NCI-H1105 (cell line): ENCODE measurements around the gene BSDC1.

Experiments used
- DNase-seq: peaks from one replicate; lab custom pipeline; 2025; lab: John Stamatoyannopoulos, UW

BSDC1 gene

DNA sequence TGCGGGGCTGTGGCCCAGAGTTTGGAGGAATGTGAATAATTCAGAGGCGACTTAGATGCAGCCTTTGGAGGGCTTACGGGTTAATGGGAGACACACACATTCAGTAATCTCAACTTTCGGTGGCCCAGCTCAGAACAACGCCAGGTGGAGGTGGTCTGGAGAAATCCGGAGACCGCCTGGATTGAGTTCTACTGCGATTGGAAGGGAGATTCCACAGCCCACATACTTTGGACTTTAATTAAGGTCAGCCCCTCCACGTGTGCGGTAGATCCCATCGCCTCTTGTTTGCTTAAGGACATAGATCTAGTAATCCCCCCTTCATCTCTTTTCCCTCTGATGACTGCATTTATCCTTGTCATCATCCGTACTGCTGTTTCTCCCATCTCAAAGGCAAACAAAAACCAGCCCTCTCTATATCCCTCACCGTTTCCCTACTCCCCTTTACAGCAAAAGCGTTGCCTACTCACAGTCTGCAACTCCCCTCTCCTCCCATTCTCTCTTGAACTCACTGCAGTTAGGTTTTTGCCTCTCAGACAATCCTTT lies 720 bp upstream of the BSDC1 start:
- peak; percentile 38 for DNase-seq

- peak; percentile 22 for DNase-seq
Observed at GRCh38 chr1:32393832-32394140, 455 bp downstream of the BSDC1 start.

GRCh38 chr1:32393136-32393535 lies 1.1 kb downstream of the BSDC1 start:
- no peak for DNase-seq

DNA sequence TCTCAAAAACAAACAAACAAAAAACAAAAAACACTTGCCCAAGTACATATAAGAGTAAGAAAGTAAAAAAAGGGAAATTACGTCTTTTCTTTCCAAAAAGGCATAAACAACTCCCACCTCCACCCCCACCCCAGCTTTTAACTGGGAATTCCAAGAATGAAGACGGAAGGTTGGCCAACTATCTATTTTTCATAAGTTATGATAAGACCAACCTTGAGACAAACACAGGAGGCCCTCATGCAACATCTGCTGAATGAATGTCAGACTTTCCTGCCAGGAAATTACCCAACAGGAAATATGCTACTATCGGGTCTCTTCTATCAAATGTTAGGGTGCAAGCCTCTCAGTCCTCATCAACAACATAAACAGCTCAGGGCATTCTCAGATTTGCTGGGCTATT lies 1.9 kb downstream of the BSDC1 start:
- DNase-seq = no peak

DNA sequence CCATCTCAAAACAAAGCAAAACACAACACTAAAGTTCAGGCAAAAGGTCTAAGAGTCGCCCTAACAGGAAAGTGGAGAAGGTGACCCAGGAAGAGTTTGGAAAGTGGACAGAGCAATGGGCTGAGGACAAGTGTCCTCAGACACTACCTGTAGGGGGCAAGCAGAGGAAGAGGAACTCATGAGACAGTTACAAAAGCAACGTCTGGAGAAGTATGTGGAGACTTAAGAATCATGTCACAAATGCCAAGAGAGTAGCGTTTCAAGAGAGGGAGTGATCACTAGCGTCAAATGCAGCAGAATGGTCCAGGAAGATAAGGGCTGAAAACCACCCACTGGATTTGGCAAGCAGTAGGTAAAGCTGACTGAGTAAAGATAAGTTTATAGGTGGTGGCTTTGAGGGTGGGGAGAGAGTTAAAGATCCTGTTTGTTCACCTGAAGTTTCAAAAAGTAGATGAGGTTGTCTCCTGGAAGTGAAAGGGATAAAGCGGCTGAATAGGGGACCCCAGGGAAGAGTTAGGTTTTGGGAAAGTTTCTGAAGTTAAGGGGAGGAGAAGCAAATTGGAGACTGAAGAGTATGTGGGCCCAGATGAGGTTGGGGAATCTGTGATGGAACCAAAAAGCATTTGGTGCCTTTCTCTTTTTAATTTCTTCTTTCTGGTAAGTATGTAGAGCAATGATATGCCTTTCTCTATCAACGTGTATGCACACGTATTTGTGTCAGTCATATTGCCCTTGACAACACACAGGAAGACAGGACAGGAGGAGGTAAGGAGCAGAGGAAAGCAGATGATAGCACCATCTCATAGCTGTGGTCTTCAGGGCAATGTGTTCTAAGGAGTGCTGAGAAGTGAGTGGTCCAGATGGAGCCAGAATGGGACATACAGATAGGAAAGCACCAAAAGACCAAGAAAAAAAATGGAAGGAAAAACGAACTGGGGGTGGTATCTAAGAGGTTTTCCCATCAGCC lies 3.1 kb downstream of the BSDC1 start:
- DNase-seq = no peak

GRCh38 chr1:32388641-32389040 lies 5.6 kb downstream of the BSDC1 start:
- no peak for DNase-seq

GRCh38 chr1:32386676-32387392 lies 7.4 kb downstream of the BSDC1 start:
- no peak for DNase-seq

DNA sequence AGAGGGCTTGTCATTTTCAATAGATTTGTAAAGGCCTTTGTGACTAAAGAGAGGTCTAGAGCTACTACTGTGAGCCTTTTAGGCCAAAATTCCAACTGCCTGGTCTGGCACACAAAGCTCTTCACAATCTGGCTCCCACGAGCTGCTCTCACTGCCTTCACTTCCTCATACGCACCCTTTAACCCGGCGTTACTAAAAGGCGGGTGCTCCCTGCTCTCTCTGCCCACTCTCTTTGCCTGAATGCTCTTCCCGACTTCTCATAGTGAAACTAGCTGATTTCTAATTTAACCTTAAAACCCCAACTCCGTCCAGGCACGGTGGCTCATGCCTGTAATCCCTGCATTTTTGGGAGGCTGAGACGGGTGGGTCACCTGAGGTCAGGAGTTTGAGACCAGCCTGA lies 14.2 kb downstream of the BSDC1 start:
- no peak for DNase-seq

DNA sequence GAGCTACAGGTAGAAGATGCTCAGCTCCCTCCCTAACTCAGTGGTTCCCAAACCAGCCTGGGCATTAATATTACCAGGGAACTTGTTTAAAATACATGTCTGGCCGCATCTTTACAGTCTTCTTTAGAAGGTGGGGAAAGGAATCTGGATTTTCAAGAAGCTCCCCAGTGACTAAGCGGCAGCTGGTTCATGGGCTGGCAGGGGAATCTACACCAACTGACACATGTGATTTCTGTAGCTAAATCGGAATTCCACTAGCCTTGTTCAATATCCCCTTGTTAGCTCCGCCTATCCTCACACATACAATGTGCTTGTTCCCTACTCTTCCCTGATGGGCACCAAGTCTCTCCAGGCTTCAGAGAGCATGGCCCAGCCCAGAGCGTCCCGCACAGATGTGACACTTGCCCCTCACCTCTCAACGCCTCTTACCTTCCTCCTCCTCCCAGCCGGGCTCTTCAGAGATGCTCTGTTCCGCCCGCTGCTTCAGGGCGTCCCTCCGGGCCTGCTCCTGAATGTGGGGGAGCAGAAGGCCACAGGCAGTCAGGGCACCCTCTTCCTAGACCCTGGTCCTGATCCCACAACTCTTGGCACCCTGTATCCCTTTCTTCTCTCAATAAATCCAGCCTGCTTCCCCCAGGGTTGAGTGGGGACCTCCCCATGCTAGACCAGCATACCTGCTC lies 16.6 kb downstream of the BSDC1 start:
- no peak for DNase-seq

DNA sequence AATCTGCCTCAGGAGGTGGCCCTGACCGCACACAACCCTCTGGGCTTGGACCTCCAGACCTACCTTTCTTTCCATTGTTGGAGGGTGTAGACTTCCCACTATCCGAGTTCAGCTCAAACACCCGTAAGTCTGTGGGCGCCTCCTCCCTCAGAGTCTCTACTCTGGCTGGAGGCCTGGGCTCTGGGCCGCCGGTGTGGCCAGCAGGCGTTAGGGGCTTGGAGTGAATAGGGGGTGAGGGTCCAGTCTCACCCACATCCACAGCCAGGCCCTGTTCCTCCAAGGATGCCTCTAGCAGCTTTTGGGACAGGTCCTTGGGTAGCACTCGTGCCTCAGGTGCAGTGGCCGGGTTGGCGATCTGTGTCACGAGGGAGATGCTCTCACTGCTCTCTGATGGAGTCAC lies 18.0 kb downstream of the BSDC1 start:
- no peak for DNase-seq

- DNase-seq = no peak
Observed at GRCh38 chr1:32373996-32374592, 20.1 kb downstream of the BSDC1 start.

- DNase-seq = no peak
Observed at GRCh38 chr1:32372149-32372756, 22.0 kb downstream of the BSDC1 start.

DNA sequence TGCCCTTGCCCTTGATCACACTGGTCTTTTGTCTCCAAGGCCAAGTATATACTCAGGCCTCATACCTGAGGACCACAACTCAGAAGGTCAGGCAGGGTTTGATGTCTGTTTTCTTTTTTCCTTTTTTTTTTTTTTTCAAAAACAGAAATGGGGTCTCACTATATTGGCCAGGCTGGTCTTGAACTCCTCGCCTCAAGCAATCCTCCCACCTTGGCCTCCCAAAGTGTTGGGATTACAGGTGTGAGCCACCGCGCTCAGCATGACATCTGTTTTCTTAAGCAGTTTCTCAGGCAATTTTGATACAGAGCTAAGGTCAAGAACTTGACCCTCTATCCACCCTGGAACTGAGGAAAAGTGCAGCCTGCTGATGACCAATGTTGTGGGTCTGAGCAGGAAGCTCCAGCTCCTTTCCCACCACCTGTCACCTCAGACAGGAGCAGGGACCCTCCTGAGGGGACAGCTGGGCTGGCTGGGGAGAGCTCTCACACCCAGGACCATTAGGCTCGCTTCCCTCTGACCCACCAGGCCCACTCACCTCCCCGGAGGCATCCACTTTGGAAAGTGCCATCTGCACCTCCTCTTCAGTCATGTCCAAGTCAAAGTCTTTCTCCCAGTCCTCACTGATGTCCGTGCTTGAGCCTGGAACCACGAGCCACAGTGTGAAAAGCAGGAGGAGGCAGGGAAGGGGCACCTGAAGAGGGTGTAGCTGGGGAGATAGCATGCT lies 26.2 kb downstream of the BSDC1 start:
- DNase-seq = no peak

GRCh38 chr1:32365445-32365844 lies 28.8 kb downstream of the BSDC1 start:
- DNase-seq = no peak

- DNase-seq = no peak
Observed at GRCh38 chr1:32364836-32365235, 29.4 kb downstream of the BSDC1 start.

- no peak for DNase-seq
Observed at GRCh38 chr1:32363713-32364112, 30.5 kb downstream of the BSDC1 start.

GRCh38 chr1:32362474-32363313 lies 31.5 kb downstream of the BSDC1 start, which contains the start of the genes FAM229A and TSSK3:
FAM229A (minus strand) TSS chr1:32362485; CDS start chr1:32362091, 394 bp downstream.
TSSK3 (plus strand) TSS chr1:32362539; CDS start chr1:32362702, 163 bp downstream.
- peak; percentile 11 for DNase-seq

- peak; percentile 11 for DNase-seq
Observed at GRCh38 chr1:32361674-32362473, 32.4 kb downstream of the BSDC1 start.

DNA sequence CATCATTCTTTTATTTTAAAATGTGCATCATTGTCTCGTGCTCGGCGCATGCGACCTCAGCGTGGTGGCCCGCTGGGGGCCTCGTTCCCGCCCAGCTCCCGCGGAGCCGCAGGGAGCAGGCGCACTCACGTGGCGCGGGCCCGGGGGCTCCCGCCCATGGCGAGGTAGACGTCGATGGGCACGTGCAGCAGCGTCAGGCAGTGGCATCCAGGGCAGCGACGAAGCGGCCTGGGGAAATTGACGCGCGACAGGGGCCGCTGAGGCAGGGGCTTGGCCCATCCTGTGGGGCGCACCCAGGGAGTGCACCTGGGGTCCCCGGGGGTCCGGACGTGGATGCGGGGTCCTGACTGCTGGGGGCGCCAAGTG lies 33.0 kb downstream of the BSDC1 start:
- DNase-seq = no peak
